HCT116 (cell line): ENCODE data around the gene AKAP13.
"Not testable (repeated sequence)": the region's sequence is repeated elsewhere in the genome, so short reads cannot be mapped to it uniquely, and the experiment has no call there.

Experiments
- CEBPB ChIP-seq: IDR thresholded peaks from 2 replicates; pipeline ENCODE4 v1.6.1; 2012; ENCODE audit warnings: low read depth
- CTCF ChIP-seq, 3 experiments: fragments of 200-600 bp in 1 of 3; sonication (generic) in 1 of 3; IDR thresholded peaks in 2 of 3; conservative IDR thresholded peaks in 1 of 3; 2 replicates each; pipeline ENCODE4 v1.5.1; 2012 to 2017; ENCODE audit warnings: low read depth in 2 of 3, low read length in 2 of 3, antibody characterized with exemption in 1 of 3, borderline replicate concordance in 1 of 3, control low read depth in 1 of 3, mild to moderate bottlenecking in 1 of 3, mixed read lengths in 1 of 3, mixed run types in 1 of 3, moderate library complexity in 1 of 3; ENCODE audit not compliant: insufficient read depth in 1 of 3
- EGR1 ChIP-seq: IDR thresholded peaks from 2 replicates; pipeline ENCODE4 v1.6.1; 2012; ENCODE audit warnings: low read depth
- EZH2 ChIP-seq: fragments of 200-600 bp; sonication (generic); IDR thresholded peaks from 2 replicates; pipeline ENCODE4 v1.6.1; 2017; ENCODE audit warnings: antibody characterized with exemption, mixed run types
- EZH2phosphoT487 ChIP-seq: fragments of 200-600 bp; IDR thresholded peaks from 2 replicates; pipeline ENCODE4 v1.6.1; 2018; ENCODE audit warnings: antibody characterized with exemption, borderline replicate concordance
- POLR2A ChIP-seq: IDR thresholded peaks from 2 replicates; pipeline ENCODE4 v1.7.0; 2011; ENCODE audit warnings: borderline replicate concordance; ENCODE audit not compliant: insufficient read depth, insufficient read length; ENCODE audit errors: extremely low read depth
- POLR2AphosphoS5 ChIP-seq: IDR thresholded peaks from 2 replicates; pipeline ENCODE4 v1.6.1; 2011; ENCODE audit warnings: mild to moderate bottlenecking, low read depth, low read length, moderate library complexity
- RAD21 ChIP-seq: IDR thresholded peaks from 2 replicates; pipeline ENCODE4 v1.6.1; 2012; ENCODE audit warnings: low read depth, mild to moderate bottlenecking
- REST ChIP-seq: IDR thresholded peaks from 2 replicates; pipeline ENCODE4 v1.6.1; 2012; ENCODE audit warnings: low read depth
- TCF7L2 ChIP-seq: IDR thresholded peaks from 2 replicates; pipeline ENCODE4 v1.7.0; 2011; ENCODE audit warnings: borderline replicate concordance, inconsistent platforms; ENCODE audit not compliant: insufficient read depth, insufficient read length; ENCODE audit errors: extremely low read depth

- not testable (repeated sequence) for TF ChIP-seq CTCF (IDR thresholded peaks at IDR 0.05 in 2 of 3, conservative IDR thresholded peaks at IDR 0.05 in 1 of 3; ENCODE audit: borderline replicate concordance in 1 of 3, insufficient read depth in 1 of 3, low read depth in 2 of 3, low read length in 2 of 3); EGR1; EZH2phosphoT487; POLR2AphosphoS5; EZH2; CEBPB; POLR2A; RAD21; TCF7L2; REST
These were observed 35.7 kb upstream of the AKAP13 start for GRCh38 chr15:85344653-85345114.
